Measurements from ENCODE around the gene CROT.

Gene CROT

GRCh38 chr7:87413951-87414793 lies 68.7 kb downstream of the CROT start:
- TF ChIP-seq CTCF (IDR thresholded peaks at IDR 0.05; ENCODE audit: low read depth, low read length), result no peak
- DNase-seq (ENCODE audit: extremely low read depth, low read depth), result peak; percentile 56

DNA sequence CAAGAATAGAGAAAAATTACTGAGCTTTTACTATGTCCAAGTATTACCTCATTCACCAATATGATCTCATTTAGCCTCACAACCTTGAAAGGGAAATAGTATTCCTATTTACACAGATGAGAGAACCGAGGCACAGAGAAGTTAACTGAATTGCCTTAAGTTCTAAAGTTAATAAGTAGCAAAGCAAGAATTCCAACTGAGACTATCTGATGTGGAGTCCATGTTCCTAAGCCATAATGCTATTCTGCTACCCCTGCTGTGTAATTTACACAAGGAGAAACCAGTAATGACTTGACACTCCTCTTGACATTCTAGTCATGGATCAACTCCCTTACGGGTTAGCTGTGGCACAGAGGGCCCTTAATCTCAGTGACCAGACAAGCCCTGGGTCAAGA lies 69.3 kb downstream of the CROT start:
- no peak for DNase-seq (ENCODE audit: extremely low read depth, low read depth)
- no peak for TF ChIP-seq CTCF (IDR thresholded peaks at IDR 0.05; ENCODE audit: low read depth, low read length)

- peak; percentile 50 for TF ChIP-seq CTCF (IDR thresholded peaks at IDR 0.05; ENCODE audit: low read depth, low read length)
- no peak for DNase-seq (ENCODE audit: extremely low read depth, low read depth)
Measured at GRCh38 chr7:87416682-87417587, 71.5 kb downstream of the CROT start.

- no peak for TF ChIP-seq CTCF (IDR thresholded peaks at IDR 0.05; ENCODE audit: low read depth, low read length)
- DNase-seq (ENCODE audit: extremely low read depth, low read depth), result no peak
Measured at GRCh38 chr7:87420173-87420572, 74.7 kb downstream of the CROT start.

DNA sequence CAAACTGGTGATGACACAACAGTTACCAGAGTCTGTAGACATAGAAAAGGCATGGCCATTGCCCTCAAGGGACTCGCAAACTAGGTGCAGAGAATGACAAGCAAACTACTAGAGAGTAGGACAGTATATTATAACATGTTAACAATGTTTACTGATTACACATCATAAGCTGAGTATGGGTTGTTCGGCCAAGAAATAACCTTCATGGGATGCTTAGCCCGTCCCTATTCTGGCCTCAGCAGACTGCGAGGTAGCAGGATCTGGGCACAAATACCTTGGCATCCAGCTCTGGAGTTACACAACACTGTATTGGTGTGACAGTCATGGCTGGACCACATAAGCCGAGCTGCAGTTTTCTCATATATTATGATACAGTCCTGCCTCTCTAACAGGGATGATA lies 78.6 kb downstream of the CROT start:
- no peak for DNase-seq (ENCODE audit: extremely low read depth, low read depth)

DNA sequence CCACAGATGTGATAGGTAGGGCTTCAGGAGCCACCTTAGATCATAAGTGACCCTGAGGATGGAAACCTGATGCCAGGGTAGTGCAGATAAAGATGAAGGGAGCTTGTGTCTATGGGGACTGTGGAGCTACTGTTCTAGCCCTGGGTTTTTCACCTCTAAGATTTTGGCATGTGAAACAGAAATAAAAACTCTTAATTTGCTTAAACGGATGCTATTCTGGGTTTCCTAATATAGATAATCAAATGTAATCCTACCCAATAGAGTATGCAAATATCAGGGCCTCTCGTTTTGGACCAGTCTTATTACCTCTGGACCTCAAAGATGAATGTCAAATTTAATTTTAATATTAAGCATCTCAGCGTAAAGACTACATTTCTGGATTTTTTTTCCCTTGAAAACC lies 80.7 kb downstream of the CROT start:
- no peak for TF ChIP-seq CTCF (IDR thresholded peaks at IDR 0.05; ENCODE audit: low read depth, low read length)
- DNase-seq (ENCODE audit: extremely low read depth, low read depth), result no peak

More for the DNA sequence above, 78.6 kb downstream of the CROT start:
- TF ChIP-seq CTCF (IDR thresholded peaks at IDR 0.05; ENCODE audit: low read depth, low read length), result no peak

DNA sequence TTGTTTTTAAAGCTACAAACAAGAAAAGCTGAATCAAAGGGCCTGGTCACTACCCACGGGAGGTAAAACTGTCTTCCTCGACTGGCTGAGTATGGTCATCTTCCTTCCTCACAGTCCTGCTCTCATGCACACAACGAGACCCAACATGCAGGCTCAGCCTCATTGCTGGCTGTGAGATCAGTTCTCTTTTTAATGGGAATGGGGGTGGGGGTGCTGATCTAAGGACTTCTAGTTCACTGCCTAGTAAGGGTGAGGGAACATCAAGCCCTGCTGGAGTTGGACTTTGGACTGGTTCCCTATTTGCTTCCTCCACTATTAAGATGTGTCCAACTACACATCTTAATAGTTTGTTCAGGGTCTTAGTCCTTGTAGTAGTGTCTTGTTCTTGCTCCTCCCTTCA lies 81.8 kb downstream of the CROT start:
- TF ChIP-seq CTCF (IDR thresholded peaks at IDR 0.05; ENCODE audit: low read depth, low read length), result no peak

More for the DNA sequence above, 81.8 kb downstream of the CROT start:
- DNase-seq (ENCODE audit: extremely low read depth, low read depth), result no peak
